DND-41 (cell line): ENCODE data around the gene TMEM203.

Experiments
- ATAC-seq: fragments of 200-7000 bp; cut with Tn5 transposase; 3 replicates; pipeline ENCODE4 v1.9.1; 2021; ENCODE audit warnings: low read depth; ENCODE audit not compliant: insufficient read depth
- DNase-seq: peaks from one replicate; pipeline ENCODE4 v3.0.0-alpha.2; 2020
- H2AFZ ChIP-seq: 2 replicates; pipeline ENCODE4 v1.6.0; 2012; ENCODE audit warnings: low read depth, low read length
- H3K27ac ChIP-seq: 2 replicates; pipeline ENCODE4 v1.5.1; 2012; ENCODE audit warnings: low read length, inconsistent platforms
- H3K27me3 ChIP-seq: fragments of 200-600 bp; sonication (generic); 2 replicates; pipeline ENCODE4 v1.6.0; 2012; ENCODE audit warnings: low read length, mild to moderate bottlenecking, inconsistent platforms; ENCODE audit not compliant: insufficient read depth, poor library complexity
- H3K36me3 ChIP-seq: 2 replicates; pipeline ENCODE4 v1.5.1; 2012; ENCODE audit warnings: low read length, inconsistent platforms; ENCODE audit not compliant: insufficient read depth
- H3K4me1 ChIP-seq: 2 replicates; pipeline ENCODE4 v1.5.1; 2012; ENCODE audit warnings: mild to moderate bottlenecking, low read length; ENCODE audit not compliant: insufficient read depth
- H3K4me2 ChIP-seq: 2 replicates; pipeline ENCODE4 v1.6.0; 2012; ENCODE audit warnings: mild to moderate bottlenecking, moderate library complexity, low read length, inconsistent platforms; ENCODE audit not compliant: insufficient read depth
- H3K4me3 ChIP-seq, 2 experiments: fragments of 200-600 bp in 1 of 2; shearing (Covaris generic) in 1 of 2; 2 replicates each; pipeline ENCODE4 v1.5.1; 2012 to 2016; ENCODE audit warnings: inconsistent platforms in 2 of 2, low read length in 2 of 2, mild to moderate bottlenecking in 2 of 2, low read depth in 1 of 2, moderate library complexity in 1 of 2
- H3K79me2 ChIP-seq: 2 replicates; pipeline ENCODE4 v1.6.0; 2012; ENCODE audit warnings: low read length, inconsistent platforms; ENCODE audit not compliant: insufficient read depth
- H3K9ac ChIP-seq: 2 replicates; pipeline ENCODE4 v1.6.0; 2012; ENCODE audit warnings: low read depth, mild to moderate bottlenecking, inconsistent platforms, low read length, moderate library complexity
- H3K9me3 ChIP-seq: 2 replicates; pipeline ENCODE4 v1.5.1; 2012; ENCODE audit warnings: low read length, moderate library complexity, mild to moderate bottlenecking, inconsistent platforms; ENCODE audit not compliant: insufficient read depth, severe bottlenecking
- H4K20me1 ChIP-seq: 2 replicates; pipeline ENCODE4 v1.6.0; 2012; ENCODE audit warnings: low read length; ENCODE audit not compliant: insufficient read depth
- EZH2 ChIP-seq: IDR thresholded peaks from 3 replicates; pipeline ENCODE4 v1.6.1; 2012; ENCODE audit warnings: borderline replicate concordance, low read depth, mild to moderate bottlenecking, moderate library complexity, low read length, inconsistent platforms; ENCODE audit not compliant: severe bottlenecking
- TF ChIP-seq, protein P1 (sequence below): IDR thresholded peaks from 2 replicates; pipeline ENCODE4 v1.5.1; 2012; ENCODE audit warnings: borderline replicate concordance, low read length, moderate library complexity, mild to moderate bottlenecking; ENCODE audit not compliant: poor library complexity, severe bottlenecking; ENCODE audit errors: extremely low read depth

Gene TMEM203

DNA sequence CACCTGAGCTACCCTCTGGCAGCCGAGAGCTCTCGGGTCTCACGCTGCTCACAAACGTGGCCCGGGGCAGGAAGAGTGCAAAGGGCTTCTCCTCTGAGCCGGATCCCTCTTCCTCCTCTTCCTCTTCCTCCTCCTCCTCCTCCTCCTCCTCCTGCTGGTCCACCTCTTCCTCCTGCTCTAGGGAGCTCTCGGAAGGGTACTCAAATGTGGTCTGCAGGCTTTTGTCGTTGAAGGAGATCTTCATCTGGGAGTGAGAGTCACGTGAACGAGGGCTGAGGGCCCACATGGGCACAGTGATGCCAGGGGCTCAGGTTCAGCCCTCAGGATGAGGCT, 13.0 kb downstream of the TMEM203 start:
- TF ChIP-seq, protein P1, sequence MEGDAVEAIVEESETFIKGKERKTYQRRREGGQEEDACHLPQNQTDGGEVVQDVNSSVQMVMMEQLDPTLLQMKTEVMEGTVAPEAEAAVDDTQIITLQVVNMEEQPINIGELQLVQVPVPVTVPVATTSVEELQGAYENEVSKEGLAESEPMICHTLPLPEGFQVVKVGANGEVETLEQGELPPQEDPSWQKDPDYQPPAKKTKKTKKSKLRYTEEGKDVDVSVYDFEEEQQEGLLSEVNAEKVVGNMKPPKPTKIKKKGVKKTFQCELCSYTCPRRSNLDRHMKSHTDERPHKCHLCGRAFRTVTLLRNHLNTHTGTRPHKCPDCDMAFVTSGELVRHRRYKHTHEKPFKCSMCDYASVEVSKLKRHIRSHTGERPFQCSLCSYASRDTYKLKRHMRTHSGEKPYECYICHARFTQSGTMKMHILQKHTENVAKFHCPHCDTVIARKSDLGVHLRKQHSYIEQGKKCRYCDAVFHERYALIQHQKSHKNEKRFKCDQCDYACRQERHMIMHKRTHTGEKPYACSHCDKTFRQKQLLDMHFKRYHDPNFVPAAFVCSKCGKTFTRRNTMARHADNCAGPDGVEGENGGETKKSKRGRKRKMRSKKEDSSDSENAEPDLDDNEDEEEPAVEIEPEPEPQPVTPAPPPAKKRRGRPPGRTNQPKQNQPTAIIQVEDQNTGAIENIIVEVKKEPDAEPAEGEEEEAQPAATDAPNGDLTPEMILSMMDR, result no peak
- TF ChIP-seq EZH2, result no peak
- DNase-seq (no peak), ATAC-seq (no peak)
- Histone ChIP-seq H3K4me3 (no peak overlapping the region), H3K9ac (no peak overlapping the region), H3K4me2 (no peak overlapping the region), H3K9me3 (no peaks in the 10 kb centered on the region), H3K27me3 (no peaks in the 10 kb centered on the region), H3K79me2 (peaks cover 30% of the 10 kb centered on the region), H3K36me3 (peaks cover 28% of the 10 kb centered on the region), H3K4me1 (peaks cover 26% of the 10 kb centered on the region), H3K27ac (no peak overlapping the region), H4K20me1 (peaks cover 29% of the 10 kb centered on the region), H2AFZ (no peak overlapping the region)

DNA sequence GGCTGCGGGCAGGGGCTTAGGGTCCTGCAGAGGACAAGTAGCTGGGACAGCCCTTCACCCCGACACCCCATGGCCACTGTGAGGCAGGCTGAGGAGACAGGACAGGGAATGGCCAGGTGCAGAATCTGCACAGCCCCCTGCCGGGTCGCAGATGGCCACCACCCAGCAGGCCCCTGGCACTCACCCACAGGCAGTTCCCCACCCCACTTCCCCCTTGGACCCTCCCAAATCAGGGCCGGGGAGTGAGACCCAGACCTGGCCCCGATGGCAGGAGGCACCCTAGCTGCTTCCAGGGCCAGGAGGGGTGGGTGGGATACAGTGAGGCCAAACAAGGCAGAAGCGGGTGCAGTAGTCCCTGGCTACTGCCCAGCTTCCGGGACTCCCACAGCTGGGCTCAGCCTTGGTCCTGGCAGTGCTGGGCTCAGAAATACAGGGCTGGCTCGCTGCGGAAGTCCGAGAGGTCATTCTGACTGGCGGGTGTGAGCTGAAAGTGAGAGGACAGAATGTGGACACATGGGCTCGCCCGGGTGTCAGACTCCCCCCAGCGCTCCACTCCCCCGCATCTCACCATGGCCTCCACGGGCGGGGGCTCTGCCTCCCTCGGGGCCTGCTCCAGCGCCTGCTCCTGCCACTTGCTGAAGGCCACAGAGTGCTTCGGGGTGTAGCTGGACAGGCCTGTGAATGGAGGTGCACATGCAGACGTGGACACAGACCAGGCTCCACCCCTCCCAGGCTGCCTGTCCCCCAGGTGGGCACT, 13.6 kb downstream of the TMEM203 start:
- Histone ChIP-seq H4K20me1 (peaks cover 31% of the 10 kb centered on the region), H3K9me3 (no peaks in the 10 kb centered on the region), H3K4me1 (peaks cover 30% of the 10 kb centered on the region), H3K36me3 (peaks cover 32% of the 10 kb centered on the region), H3K27me3 (no peaks in the 10 kb centered on the region), H3K79me2 (peaks cover 34% of the 10 kb centered on the region), H3K27ac (no peak overlapping the region), H3K9ac (no peak overlapping the region), H3K4me2 (no peak overlapping the region), H3K4me3 (no peak overlapping the region), H2AFZ (no peak overlapping the region)
- DNase-seq (no peak), ATAC-seq (no peak)
- no peak for TF ChIP-seq EZH2
- TF ChIP-seq, protein P1, result no peak

DNA sequence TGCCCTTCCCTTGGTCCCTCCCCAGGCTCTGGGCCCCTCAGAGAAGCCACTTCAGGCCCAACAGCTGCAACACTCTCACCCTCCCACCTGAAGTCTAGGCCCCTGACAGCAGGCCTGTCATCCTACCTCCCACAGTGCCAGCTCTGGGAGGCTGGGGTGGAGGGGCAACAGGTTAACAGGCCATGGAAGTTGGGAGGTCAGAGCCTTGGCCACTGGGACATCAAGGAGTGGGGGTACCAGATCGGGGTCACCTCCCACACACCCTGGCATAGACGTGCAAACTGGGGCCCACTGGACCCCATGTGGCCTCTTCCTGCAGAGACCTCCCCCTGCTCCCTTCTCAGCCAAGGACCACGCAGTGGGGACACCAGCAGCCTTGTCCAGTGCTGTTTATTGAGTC, 14.2 kb downstream of the TMEM203 start:
- no peaks in the 10 kb centered on the region for H3K27me3 ChIP-seq
- H3K9ac ChIP-seq, result no peak overlapping the region
- no peak for ATAC-seq
- H3K4me1 ChIP-seq, result peaks cover 36% of the 10 kb centered on the region
- H3K36me3 ChIP-seq, result peaks cover 39% of the 10 kb centered on the region
- H3K79me2 ChIP-seq, result peaks cover 41% of the 10 kb centered on the region
- DNase-seq, result no peak
- peaks cover 33% of the 10 kb centered on the region for H4K20me1 ChIP-seq
- TF ChIP-seq, protein P1, result no peak
- TF ChIP-seq EZH2, result no peak
- no peak overlapping the region for H2AFZ ChIP-seq
- H3K4me2 ChIP-seq, result no peak overlapping the region
- H3K9me3 ChIP-seq, result no peaks in the 10 kb centered on the region
- H3K4me3 ChIP-seq, result no peak overlapping the region
- H3K27ac ChIP-seq, result no peak overlapping the region

DNA sequence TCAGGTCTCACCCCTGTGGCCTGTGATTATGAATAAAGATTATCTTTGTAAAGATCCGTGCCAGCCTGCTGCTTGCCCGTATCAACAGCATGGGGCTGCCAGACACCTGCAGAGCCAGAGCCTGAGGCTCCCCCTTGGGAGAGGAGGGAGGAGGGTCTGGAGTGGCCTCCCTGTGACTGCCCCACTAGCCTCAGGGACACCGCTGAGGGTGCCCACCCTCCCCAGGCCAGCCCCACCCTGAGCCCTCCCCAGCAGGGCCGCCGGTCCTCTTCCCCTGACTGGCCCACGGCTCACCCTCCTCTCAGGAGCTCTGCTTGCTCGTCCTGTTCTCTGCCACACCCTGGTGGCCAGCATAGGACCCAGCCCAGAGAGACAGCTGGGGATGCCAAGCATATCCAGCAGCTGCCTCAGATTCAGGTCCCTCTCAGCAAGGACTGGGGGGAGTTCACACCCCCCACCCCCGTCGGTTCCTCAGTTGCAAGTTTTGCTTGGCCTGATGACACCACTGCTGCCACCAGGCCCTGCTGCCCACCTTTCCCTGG, 15.1 kb downstream of the TMEM203 start:
- no peak overlapping the region for H3K27ac ChIP-seq
- H3K4me1 ChIP-seq, result peaks cover 44% of the 10 kb centered on the region
- H3K9me3 ChIP-seq, result no peaks in the 10 kb centered on the region
- DNase-seq, result no peak
- H3K79me2 ChIP-seq, result peaks cover 47% of the 10 kb centered on the region
- H3K4me3 ChIP-seq, result peak overlapping the region in 1 of 2 experiments; percentile 97; a peak in 2 of 4 replicates
- TF ChIP-seq, protein P1, result peak; percentile 25
- no peak for TF ChIP-seq EZH2
- peaks cover 35% of the 10 kb centered on the region for H4K20me1 ChIP-seq
- H3K36me3 ChIP-seq, result peaks cover 47% of the 10 kb centered on the region
- H3K9ac ChIP-seq, result no peak overlapping the region
- no peaks in the 10 kb centered on the region for H3K27me3 ChIP-seq
- H3K4me2 ChIP-seq, result peak overlapping the region; percentile 88; the same call in 1 of the 2 replicates
- no peak for ATAC-seq
- no peak overlapping the region for H2AFZ ChIP-seq
